Endodermal cell (in vitro differentiated cells): ENCODE measurements around the gene METTL22. TPM values are rescaled to one million over a fixed set of nuclear protein-coding genes. Genes with fewer than 3 reads are reported as not detected.
A peak's percentile ranks its signal among the peaks of the same experiment; 100 is the strongest.

Source experiments
- DNase-seq: peaks from one replicate; pipeline ENCODE4 v3.0.0-alpha.2; 2017
- H3K27ac ChIP-seq: 2 replicates; pipeline ENCODE4 v1.5.1; 2013; ENCODE audit warnings: mild to moderate bottlenecking, low read depth, low read length, moderate library complexity
- H3K27me3 ChIP-seq: 2 replicates; pipeline ENCODE4 v1.6.1; 2013; ENCODE audit warnings: mild to moderate bottlenecking, low read length, moderate library complexity; ENCODE audit not compliant: insufficient read depth, control insufficient read depth, poor library complexity, severe bottlenecking
- H3K36me3 ChIP-seq: 2 replicates; pipeline ENCODE4 v1.7.0; 2013; ENCODE audit warnings: mild to moderate bottlenecking, low read length, moderate library complexity; ENCODE audit not compliant: control insufficient read depth, insufficient read depth
- H3K4me1 ChIP-seq: one replicate; pipeline ENCODE4 v1.7.0; 2013; ENCODE audit warnings: low read length; ENCODE audit not compliant: control insufficient read depth, insufficient read depth
- H3K4me3 ChIP-seq: 2 replicates; pipeline ENCODE4 v1.5.1; 2013; ENCODE audit warnings: mild to moderate bottlenecking, low read length, moderate library complexity
- H3K9ac ChIP-seq: 2 replicates; pipeline ENCODE4 v1.6.1; 2013; ENCODE audit warnings: mild to moderate bottlenecking, low read length, moderate library complexity; ENCODE audit not compliant: poor library complexity, severe bottlenecking; ENCODE audit errors: extremely low read depth
- H3K9me3 ChIP-seq: 2 replicates; pipeline ENCODE4 v1.6.1; 2013; ENCODE audit warnings: mild to moderate bottlenecking, low read length, moderate library complexity; ENCODE audit not compliant: control insufficient read depth
- H3K27ac Mint-ChIP-seq: 2 replicates; pipeline ENCODE4 v1.8.0; 2020; ENCODE audit warnings: mixed read lengths
- H3K27me3 Mint-ChIP-seq: 2 replicates; pipeline ENCODE4 v1.8.0; 2021; ENCODE audit warnings: mild to moderate bottlenecking, mixed read lengths; ENCODE audit not compliant: insufficient read depth
- H3K36me3 Mint-ChIP-seq: 2 replicates; pipeline ENCODE4 v1.8.0; 2020; ENCODE audit warnings: low read depth, mixed read lengths
- H3K4me1 Mint-ChIP-seq: 2 replicates; pipeline ENCODE4 v1.8.0; 2020; ENCODE audit warnings: mixed read lengths
- H3K4me3 Mint-ChIP-seq: 2 replicates; pipeline ENCODE4 v1.8.0; 2020; ENCODE audit warnings: mild to moderate bottlenecking, moderate library complexity, mixed read lengths
- H3K9me3 Mint-ChIP-seq: 2 replicates; pipeline ENCODE4 v1.8.0; 2020; ENCODE audit warnings: mild to moderate bottlenecking, mixed read lengths
- WGBS, 2 experiments: methylation state at CpG; one replicate each; pipeline versions ENCODE4 v1.1.5 to v1.1.7; 2013; ENCODE audit warnings: missing lambda C conversion rate in 2 of 2, mixed read lengths in 1 of 2; ENCODE audit not compliant: insufficient coverage in 1 of 2, insufficient read length in 1 of 2; 5-methylcytosine and 5-hydroxymethylcytosine counted together
- total RNA-seq, 2 donors: library from RNA; stranded (reverse); fragmentation: NEBNext Ultra II Directional in 1 of 2; extraction: Animal tissue kit (Norgen Biotek cat#: 25700) in 1 of 2; gene quantifications; 2 replicates in 1 of 2; 3 replicates in 1 of 2; pipeline ENCODE4 v1.2.1, GENCODE V29; 2021
- TF ChIP-seq, protein P1 (sequence below): fragments of 200-600 bp; sonication (generic); conservative IDR thresholded peaks from 2 replicates; pipeline ENCODE4 v1.5.0; 2021; ENCODE audit warnings: antibody characterized with exemption, mild to moderate bottlenecking

Gene METTL22
- total RNA-seq, 2 donors from 2014 or later = 55.1 to 70.5 TPM

DNA sequence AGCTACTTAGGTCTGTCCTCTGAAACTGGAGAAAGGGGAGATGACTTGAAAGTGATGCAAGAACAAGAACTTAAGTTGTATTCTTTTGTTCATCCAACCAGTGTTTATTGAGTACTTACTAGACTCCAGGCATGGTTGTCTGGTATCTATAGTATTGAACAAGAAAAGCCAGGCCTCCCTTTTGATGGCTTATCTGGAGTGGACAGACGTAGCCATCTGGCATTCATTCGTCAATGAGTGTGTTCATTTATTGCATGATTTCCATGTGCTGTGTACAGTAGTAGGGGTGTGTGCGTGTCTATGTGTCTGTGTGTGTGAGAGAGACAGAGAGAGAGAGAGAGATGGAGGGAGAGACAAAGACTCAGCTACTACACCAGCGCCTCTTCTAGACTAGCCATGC is 62.1 kb downstream of the METTL22 start:
- Mint-ChIP-seq H3K27me3 (peaks cover 4% of the 10 kb centered on the region), H3K4me1 (peaks cover 14% of the 10 kb centered on the region), H3K36me3 (peaks cover 8% of the 10 kb centered on the region), H3K4me3 (no peak overlapping the region), H3K9me3 (peaks cover 6% of the 10 kb centered on the region), H3K27ac (no peak overlapping the region)
- Histone ChIP-seq H3K27me3 (no peaks in the 10 kb centered on the region), H3K4me3 (no peak overlapping the region), H3K9me3 (peaks cover 9% of the 10 kb centered on the region), H3K27ac (no peak overlapping the region), H3K36me3 (no peaks in the 10 kb centered on the region), H3K4me1 (peaks cover 10% of the 10 kb centered on the region), H3K9ac (no peak overlapping the region)
- TF ChIP-seq, protein P1, sequence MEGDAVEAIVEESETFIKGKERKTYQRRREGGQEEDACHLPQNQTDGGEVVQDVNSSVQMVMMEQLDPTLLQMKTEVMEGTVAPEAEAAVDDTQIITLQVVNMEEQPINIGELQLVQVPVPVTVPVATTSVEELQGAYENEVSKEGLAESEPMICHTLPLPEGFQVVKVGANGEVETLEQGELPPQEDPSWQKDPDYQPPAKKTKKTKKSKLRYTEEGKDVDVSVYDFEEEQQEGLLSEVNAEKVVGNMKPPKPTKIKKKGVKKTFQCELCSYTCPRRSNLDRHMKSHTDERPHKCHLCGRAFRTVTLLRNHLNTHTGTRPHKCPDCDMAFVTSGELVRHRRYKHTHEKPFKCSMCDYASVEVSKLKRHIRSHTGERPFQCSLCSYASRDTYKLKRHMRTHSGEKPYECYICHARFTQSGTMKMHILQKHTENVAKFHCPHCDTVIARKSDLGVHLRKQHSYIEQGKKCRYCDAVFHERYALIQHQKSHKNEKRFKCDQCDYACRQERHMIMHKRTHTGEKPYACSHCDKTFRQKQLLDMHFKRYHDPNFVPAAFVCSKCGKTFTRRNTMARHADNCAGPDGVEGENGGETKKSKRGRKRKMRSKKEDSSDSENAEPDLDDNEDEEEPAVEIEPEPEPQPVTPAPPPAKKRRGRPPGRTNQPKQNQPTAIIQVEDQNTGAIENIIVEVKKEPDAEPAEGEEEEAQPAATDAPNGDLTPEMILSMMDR = no peak
- no peak for DNase-seq
- 62 to 70% methylated on average over 3 to 4 of the region's 4 CpGs for WGBS, 2 experiments

DNA sequence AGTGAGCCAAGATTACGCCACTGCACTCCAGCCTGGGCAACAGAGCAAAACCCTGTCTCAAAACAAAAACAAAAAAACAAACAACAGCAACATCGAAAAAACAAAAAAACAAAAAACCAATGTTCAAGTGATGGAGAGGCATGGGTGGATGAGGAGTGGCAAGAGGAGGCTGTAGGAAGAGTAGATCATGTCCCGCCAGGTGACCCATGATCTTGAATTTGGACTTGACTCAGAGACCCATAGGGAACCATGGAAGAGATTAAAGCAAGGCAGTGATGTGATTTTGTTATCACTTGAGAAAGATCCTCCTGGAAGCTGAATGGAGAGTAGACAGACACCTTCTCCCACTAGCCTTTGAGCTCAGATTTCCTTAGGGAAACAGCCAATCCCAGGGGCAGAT is 64.1 kb downstream of the METTL22 start:
- peaks cover 14% of the 10 kb centered on the region for H3K9me3 ChIP-seq
- H3K4me1 ChIP-seq = peaks cover 9% of the 10 kb centered on the region
- peaks cover 16% of the 10 kb centered on the region for H3K9me3 Mint-ChIP-seq
- no peaks in the 10 kb centered on the region for H3K36me3 ChIP-seq
- peak overlapping the region; percentile 89 for H3K27ac ChIP-seq
- peaks cover 11% of the 10 kb centered on the region for H3K4me1 Mint-ChIP-seq
- H3K4me3 ChIP-seq = no peak overlapping the region
- no peak overlapping the region for H3K9ac ChIP-seq
- DNase-seq = no peak
- no peaks in the 10 kb centered on the region for H3K27me3 Mint-ChIP-seq
- 59 to 92% methylated on average over 1 to 3 of the region's 3 CpGs for WGBS, 2 experiments
- peaks cover 15% of the 10 kb centered on the region for H3K36me3 Mint-ChIP-seq
- TF ChIP-seq, protein P1 = no peak
- no peaks in the 10 kb centered on the region for H3K27me3 ChIP-seq
- no peak overlapping the region for H3K4me3 Mint-ChIP-seq
- H3K27ac Mint-ChIP-seq = no peak overlapping the region

DNA sequence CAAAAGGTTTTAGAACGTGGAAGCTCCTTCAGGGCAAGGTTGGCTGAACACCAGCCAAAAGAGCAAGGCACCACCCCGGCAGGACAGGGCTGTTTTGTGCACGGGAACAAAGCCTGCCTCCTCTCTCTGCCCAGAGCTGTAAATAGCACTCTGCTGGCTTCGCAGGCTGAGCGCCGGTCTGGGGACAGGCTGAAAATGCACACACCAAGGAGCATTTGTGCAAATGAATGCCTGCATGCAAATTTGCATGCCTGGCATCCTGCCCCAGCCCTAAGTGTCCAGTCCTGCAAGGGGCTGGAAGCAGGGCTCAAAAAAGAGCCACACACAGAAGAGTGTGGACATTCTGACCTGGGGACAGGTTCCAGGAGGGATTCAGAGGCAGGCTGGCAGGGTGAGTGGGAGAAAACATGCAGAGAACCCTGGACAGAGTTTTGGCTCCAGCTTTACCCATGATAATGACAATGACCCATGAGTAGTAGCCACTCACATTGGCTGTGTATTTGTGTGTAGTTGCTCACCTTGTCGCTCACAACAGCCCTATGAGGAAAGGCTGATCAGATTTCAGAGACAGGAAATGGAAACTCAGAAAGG is 64.6 kb downstream of the METTL22 start:
- no peak overlapping the region for H3K4me3 ChIP-seq
- H3K27ac Mint-ChIP-seq = no peak overlapping the region

More for the DNA sequence above, 64.6 kb downstream of the METTL22 start:
- peaks cover 14% of the 10 kb centered on the region for H3K9me3 ChIP-seq
- H3K9ac ChIP-seq = no peak overlapping the region
- 45 to 58% methylated on average over 5 to 7 of the region's 7 CpGs for WGBS, 2 experiments
- no peaks in the 10 kb centered on the region for H3K36me3 ChIP-seq
- H3K27me3 ChIP-seq = no peaks in the 10 kb centered on the region
- Mint-ChIP-seq H3K36me3 (peaks cover 15% of the 10 kb centered on the region), H3K9me3 (peaks cover 19% of the 10 kb centered on the region), H3K4me3 (no peak overlapping the region), H3K27me3 (no peaks in the 10 kb centered on the region), H3K4me1 (peaks cover 11% of the 10 kb centered on the region)
- no peak for DNase-seq
- TF ChIP-seq, protein P1 = no peak
- peaks cover 9% of the 10 kb centered on the region for H3K4me1 ChIP-seq
- peak overlapping the region; percentile 89 for H3K27ac ChIP-seq
